Chondrocyte (in vitro differentiated cells): ENCODE measurements around the gene RAB3A. TPM values are rescaled to one million over a fixed set of nuclear protein-coding genes. Genes with fewer than 3 reads are reported as not detected.

Experiments used
- total RNA-seq: library from RNA; stranded (reverse); gene quantifications from 3 replicates; pipeline ENCODE4 v1.2.1, GENCODE V29; 2021

RAB3A gene
- total RNA-seq, 1 donor from 2014 or later: 3.4 TPM

Other genes with a start within 250 kb of the RAB3A start
- gene KCNN1, start 236.9 kb downstream of the RAB3A start, total RNA-seq: 0.31 TPM in 1 of 3 replicates, not detected in the others
- 12.2 to 19.8 TPM (median 17.8 TPM) in 3 replicates for gene ARRDC2, start 195.9 kb downstream of the RAB3A start, total RNA-seq
- gene IL12RB1, start 117.1 kb downstream of the RAB3A start, total RNA-seq: not detected in 3 replicates
- gene MAST3, start 106.3 kb downstream of the RAB3A start, total RNA-seq: 9.7 to 10.1 TPM (median 10.0 TPM) in 3 replicates
- 67.6 to 96.3 TPM (median 73.1 TPM) in 3 replicates for gene PIK3R2, start 50.9 kb downstream of the RAB3A start, total RNA-seq
- 0.33 to 2.1 TPM (median 1.7 TPM) in 3 replicates for gene IFI30, start 30.2 kb downstream of the RAB3A start, total RNA-seq
- gene MPV17L2, start 10.8 kb downstream of the RAB3A start, total RNA-seq: 10.9 to 14.2 TPM (median 12.8 TPM) in 3 replicates
- gene PDE4C, start 22.4 kb upstream of the RAB3A start, total RNA-seq: 2.9 to 3.4 TPM in 2 of 3 replicates, not detected in the other
- gene IQCN, start 70.4 kb upstream of the RAB3A start, total RNA-seq: 1.6 to 4.0 TPM (median 2.4 TPM) in 3 replicates
- 129 to 181 TPM (median 176 TPM) in 3 replicates for gene JUND, start 77.6 kb upstream of the RAB3A start, total RNA-seq
- gene LSM4, start 119.0 kb upstream of the RAB3A start, total RNA-seq: 68.1 to 84.8 TPM (median 73.0 TPM) in 3 replicates
- gene PGPEP1, start 136.6 kb upstream of the RAB3A start, total RNA-seq: 18.6 to 21.5 TPM (median 21.1 TPM) in 3 replicates
- gene GDF15, start 182.1 kb upstream of the RAB3A start, total RNA-seq: 6.2 to 149 TPM (median 149 TPM) in 3 replicates
- not detected in 3 replicates for gene LRRC25, start 193.6 kb upstream of the RAB3A start, total RNA-seq
- 54.8 to 72.3 TPM (median 56.3 TPM) in 3 replicates for gene SSBP4, start 215.4 kb upstream of the RAB3A start, total RNA-seq
- 56.5 to 213 TPM (median 208 TPM) in 3 replicates for gene ISYNA1, start 234.1 kb upstream of the RAB3A start, total RNA-seq